ENCODE results near the gene GRM4. TPM values are rescaled to one million over a fixed set of nuclear protein-coding genes. Genes with fewer than 3 reads are reported as not detected.
"Not testable (repeated sequence)": the region's sequence is repeated elsewhere in the genome, so short reads cannot be mapped to it uniquely, and the experiment has no call there.

GRM4 gene
- total RNA-seq, 1 donor from 2014 or later: not detected

DNA sequence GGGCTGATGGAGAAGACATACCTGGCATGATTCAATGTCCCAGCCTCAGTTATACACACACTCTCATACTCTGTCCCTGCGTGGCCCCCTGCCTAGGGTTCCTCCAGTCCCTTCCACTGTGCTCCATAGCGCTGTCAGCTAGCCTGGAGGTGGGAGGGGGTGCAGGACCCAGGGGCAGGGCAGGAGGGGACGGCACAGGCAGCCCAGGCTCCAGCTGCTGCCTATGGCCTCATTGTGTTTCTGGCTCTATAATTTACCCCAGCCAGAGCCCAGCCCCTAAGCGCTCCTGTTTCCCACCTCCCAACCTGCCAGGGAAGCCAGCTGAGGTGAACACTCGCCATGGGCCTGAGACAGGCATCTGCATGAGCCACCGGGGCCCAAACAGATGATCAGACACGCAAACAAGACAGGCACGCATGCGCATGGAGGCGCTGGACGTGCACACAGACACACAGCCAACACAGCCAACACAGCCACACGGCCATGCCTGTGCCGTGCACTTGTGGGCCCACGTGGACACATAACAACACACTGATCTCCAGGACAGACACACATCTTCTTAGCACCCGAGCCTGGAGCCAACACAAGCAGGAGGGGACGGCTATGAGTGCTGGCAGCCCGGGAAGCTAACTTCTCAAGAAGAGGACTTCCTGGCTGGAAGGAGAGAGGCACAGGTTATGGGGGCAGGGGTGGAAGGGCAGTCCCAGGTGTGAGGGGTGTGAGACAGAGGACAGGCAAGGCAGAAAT lies 124.9 kb downstream of the GRM4 start:
- no peak for ATAC-seq
- no peak for DNase-seq (ENCODE audit: low spot score)
- intact Hi-C loops (cut with DNase I): no loop called here

DNA sequence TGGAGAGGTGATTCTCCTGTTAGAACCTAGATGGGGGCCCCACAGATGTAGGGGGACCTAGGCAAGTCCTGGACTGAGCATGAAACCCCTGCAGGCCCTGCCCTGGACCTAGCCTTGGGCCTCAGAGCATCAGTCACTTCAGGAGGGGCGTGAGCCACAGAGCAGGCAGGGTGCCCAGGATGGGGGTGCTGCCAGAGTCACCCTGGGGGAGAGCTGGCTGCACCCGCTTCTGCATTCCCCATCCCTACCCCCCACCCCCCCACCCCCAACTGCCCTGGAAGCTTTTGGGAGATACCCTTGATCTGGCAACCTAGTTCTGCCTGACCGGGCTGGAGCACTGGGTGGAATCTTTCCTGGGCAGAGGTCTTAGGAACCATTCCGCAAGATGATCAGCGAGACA lies 125.6 kb downstream of the GRM4 start:
- ATAC-seq: no peak
- DNase-seq (ENCODE audit: low spot score): no peak
- intact Hi-C loops (cut with DNase I): no loop called here

DNA sequence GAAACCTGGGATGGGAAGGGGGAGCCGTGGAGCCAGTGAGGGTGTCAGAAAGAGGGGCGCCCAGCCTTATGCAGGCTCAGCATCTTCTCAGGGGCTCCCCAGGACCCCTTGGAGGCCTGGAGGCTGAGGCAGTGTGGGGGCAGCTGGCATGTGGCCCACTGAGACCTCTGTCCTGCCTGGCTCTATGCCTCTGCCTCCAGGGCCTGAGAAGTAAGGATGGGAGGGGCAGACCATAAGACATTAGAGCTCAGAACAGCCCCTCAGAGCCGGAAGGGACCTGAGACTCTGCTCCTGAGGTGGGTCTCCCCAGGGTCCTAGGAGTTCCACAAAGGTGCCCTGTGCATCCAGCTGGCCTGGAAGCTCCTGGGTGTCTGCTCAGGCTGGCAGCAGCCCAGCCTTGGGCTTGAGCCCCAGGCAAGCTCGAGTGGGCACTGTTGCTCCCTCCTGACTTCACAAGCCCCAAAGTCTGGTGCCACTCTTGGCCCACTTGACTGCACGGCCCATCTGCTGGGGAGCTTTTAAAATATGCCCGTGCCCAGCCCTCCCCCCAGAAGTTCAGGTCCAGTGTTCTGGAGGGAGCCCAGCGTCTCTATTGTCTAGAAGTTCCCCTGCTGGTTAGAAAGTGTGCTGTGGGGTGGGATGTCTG lies 126.8 kb downstream of the GRM4 start:
- no peak for DNase-seq (ENCODE audit: low spot score)
- intact Hi-C loops (cut with DNase I): no loop called here
- ATAC-seq: no peak

DNA sequence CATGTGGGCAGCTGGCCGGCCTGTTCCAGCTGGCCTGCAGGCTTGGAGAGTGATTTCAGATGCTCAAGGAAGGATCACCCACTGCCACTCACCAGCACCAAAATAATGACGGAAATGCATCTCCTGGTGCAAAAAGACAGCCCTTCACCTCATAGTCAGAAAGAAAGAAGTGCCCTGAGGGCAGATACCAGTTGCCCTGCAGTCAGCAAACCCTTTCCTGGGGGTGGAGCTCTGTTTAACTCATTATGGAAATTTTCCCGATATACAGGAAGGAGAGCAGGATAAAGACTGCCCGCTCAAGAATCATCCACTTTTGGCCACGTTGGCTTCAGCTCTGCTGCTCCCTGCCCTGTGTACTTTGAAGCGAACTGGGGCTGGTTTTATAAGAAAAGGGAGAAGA lies 127.9 kb downstream of the GRM4 start:
- ATAC-seq (no peak), DNase-seq (ENCODE audit: low spot score) (no peak)
- intact Hi-C loops (cut with DNase I): no loop called here

DNA sequence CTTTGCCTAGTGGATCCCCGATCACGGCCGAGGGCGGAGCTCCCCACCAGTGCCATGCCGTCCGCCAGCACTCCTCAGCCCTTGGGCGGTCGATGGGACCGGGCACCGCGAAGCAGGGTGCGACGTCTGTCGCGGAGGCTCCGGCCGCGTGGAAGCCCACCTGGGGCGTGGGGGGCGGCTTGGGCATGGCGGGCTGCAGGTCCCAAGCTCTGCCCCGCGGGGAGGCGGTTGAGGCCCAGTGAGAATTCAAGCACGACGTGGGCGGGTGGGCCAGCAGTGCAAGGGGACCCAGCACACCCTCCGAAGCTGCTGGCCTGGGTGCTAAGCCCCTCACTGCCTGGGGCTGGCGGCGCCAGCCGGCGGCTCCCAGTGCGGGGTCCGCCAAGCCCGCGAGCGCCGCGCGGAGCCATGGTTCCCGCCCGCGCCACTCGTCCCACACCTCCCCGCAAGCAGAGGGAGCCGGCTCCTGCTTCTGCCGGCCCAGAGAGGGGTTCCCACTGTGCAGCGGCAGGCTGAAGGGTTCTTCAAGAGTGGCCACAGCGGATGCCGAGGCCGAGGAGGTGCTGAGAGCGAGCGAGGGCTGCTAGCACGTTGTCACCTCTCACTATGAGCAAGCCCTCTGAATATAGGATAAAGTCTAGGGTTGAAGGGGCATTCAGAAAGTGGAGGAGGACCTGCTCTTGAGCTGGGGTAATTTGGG lies 128.6 kb downstream of the GRM4 start:
- no peak for DNase-seq (ENCODE audit: low spot score)
- ATAC-seq: no peak
- intact Hi-C loops (cut with DNase I): no loop called here

GRCh38 chr6:34016573-34016972 lies 129.3 kb downstream of the GRM4 start:
- ATAC-seq; DNase-seq (ENCODE audit: low spot score); intact Hi-C loops (cut with DNase I): not testable (repeated sequence)

DNA sequence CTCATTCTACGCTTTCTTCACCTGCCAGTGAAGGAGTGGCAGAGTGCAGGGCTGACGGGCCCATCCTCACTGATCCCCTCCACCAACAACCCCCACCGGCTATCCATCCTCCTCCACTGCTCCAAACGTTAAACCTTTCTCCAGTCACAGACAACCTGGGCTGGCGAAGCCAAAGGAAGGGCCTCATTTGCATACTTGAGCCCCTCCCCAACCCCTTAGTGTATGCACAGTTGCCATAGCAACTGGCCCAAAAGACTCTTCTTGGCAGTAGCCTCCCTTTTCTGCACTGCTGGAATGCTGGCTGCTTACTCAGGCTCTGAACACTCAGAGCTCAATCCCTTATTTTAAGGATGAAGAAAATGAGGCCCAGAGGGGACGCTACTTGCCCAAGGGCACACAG lies 130.3 kb downstream of the GRM4 start:
- DNase-seq (ENCODE audit: low spot score) (no peak), ATAC-seq (no peak)
- intact Hi-C loops (cut with DNase I): no loop called here

DNA sequence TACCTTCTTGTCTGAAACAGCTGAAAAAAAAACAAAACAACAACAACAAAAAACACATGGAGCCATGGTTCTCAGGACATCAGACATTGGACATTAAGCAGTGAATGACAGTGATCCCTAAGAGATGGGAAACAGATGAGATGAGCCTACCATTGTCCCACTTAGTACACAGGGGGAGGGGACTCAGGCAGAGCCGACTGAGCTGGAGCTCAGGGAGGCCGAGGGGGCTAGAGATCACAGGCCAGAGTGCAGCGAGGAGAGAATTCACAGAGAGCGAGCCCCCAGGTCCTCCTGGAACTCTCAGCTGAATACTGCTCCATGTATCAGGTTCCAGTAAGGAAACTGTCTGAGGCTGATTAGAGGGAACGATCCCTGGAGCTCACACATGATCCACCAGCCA lies 134.6 kb downstream of the GRM4 start:
- intact Hi-C loops (cut with DNase I): no loop called here
- ATAC-seq: no peak
- no peak for DNase-seq (ENCODE audit: low spot score)

GRCh38 chr6:34005901-34006531 lies 139.9 kb downstream of the GRM4 start:
- no peak for ATAC-seq
- no peak for DNase-seq (ENCODE audit: low spot score)
- intact Hi-C loops (cut with DNase I): no loop called here

DNA sequence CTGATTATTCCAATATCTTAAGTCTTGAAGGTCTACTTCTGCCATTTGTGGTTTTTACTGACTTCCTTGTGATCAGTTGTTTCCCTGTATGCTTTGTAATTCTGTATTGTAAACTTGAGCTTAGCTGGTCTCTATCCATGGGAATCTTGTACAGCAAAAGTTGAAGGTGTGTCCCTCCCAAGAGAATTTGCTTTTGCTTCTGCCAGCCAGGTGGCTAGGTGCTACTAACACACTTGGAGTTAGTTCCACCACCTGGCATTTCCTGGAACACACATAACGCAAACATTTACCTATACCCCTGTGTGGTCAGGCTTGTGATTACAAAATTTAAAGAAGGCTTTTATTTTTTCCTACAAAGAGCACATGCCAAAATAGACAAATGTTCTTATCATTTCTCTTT lies 141.2 kb downstream of the GRM4 start:
- no peak for DNase-seq (ENCODE audit: low spot score)
- intact Hi-C loops (cut with DNase I): no loop called here
- no peak for ATAC-seq

- intact Hi-C loops (cut with DNase I): no loop called here
- DNase-seq (ENCODE audit: low spot score) (no peak), ATAC-seq (no peak)
Measured at GRCh38 chr6:34003962-34004361, 141.9 kb downstream of the GRM4 start.

DNA sequence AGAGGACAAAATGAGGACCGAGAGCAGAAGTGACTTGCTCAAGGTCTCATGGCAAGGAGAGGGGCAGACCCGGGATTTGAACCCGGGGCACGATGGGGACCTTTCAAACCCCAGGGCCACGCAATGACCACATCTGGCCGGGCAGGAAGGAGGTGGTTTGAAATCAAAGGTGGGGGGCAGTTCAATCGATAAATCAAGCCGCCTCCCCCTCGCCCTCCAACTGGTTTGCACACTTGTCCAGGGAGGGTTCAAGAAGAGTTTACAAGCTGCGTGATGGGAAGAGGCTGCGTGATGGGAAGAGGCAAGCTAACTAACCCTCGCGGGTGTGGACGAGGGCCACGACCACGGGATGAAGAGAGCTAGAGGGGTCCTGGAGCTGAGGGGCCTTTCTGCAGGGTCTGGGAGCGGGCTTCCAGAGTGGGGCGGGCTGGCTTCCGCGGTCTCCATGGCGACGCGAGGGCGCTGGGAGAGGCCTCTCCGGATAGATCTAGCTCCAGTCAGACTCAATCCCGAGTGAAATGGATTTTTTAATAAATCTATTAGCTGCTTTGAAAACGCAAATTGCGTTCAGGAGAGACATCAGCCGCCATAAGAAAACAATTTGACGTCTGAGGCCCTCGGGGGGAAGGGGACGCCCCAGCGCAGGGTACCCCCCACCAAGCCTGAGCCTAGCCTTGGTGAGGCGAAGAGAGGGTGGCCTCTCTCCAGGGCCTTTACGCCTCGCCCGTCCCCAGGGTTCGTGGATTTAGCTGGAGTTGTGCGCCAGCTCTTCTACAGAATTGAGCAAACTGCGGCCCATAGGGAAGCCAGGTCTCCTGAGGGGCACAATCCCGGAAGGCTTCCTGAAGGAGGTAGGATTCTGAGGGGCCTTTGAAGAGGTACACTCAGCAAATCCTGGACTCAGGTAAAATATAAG lies 143.9 kb downstream of the GRM4 start:
- intact Hi-C loops (cut with DNase I): no loop called here
- ATAC-seq (no peak), DNase-seq (ENCODE audit: low spot score) (no peak)

DNA sequence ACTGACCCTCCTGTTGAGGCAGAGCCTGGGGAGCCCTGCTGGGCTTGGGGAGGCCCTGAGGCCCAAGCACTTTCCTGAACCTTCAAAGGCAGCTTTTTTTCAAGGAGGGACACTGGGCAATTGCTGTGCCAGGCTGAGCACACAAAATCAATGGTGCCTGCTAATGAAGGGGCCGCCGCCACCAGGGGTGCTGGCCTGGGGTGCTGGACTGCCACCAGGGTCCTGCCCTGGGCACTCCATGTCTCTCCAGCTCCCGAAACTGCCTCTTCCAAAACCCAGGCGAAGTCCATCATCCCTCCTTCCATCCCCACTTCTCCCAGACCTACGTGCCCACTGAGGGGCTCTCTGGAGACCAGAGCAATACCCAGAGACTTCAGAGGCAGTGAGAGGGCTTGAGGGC lies 145.6 kb downstream of the GRM4 start:
- intact Hi-C loops (cut with DNase I): no loop called here
- ATAC-seq (no peak), DNase-seq (ENCODE audit: low spot score) (no peak)

DNA sequence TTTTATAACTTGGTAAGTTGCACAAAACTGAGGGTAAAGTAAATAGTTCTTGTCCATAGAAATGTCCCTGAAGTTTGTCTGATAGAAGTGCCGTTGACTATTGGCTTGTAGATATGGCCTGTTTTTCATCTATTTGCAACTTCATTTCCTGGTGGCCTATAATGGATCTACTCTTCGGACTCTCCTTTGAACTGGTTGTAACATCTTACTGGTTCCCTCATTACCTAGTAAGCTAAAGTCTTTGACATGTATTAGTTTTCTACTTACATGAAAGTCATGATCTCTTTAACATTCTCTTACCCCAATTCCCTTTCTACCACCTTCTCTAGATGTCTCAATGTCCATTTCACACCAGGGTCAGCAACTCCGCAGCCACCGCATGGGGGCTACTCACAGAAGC lies 146.3 kb downstream of the GRM4 start:
- no peak for ATAC-seq
- no peak for DNase-seq (ENCODE audit: low spot score)
- intact Hi-C loops (cut with DNase I): no loop called here

DNA sequence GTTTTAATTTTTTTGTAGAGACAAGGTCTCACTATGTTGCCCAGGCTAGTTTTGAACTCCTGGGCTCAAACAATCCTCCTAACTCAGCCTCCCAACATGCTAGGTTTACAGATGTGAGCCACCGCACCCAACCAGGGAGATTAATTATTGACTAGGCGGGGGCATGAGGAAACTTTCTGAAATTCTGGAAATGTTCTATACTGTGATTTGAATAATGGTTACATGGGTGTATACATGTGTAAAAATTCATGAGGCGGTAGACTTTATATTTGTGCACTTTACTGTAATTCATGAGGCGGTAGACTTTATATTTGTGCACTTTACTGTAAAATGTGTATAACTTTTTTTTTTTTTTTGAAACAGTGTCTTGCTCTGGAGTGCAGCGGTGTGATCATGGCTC lies 147.2 kb downstream of the GRM4 start:
- intact Hi-C loops (cut with DNase I): no loop called here
- ATAC-seq: no peak
- no peak for DNase-seq (ENCODE audit: low spot score)

GRCh38 chr6:33997265-33997664 lies 148.6 kb downstream of the GRM4 start:
- DNase-seq (ENCODE audit: low spot score) (no peak), ATAC-seq (no peak)
- intact Hi-C loops (cut with DNase I): no loop called here

DNA sequence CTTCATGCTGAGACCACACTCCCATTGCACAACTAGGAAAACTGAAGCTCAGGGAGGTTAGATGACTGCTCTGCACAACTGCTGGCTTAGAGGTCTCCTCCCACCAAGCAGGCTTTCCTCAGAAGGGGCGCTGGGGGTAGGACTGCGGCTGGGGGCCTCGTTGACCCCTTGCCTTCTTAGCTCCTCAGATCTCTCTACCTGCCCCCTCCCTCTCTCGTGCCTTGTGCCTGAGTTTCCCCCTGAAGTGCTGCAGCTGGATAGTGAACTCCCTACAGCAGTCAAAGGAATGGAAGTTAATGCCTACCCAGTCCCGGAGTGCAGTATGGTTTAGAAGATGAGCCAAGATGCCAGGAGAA lies 149.8 kb downstream of the GRM4 start:
- ATAC-seq (no peak), DNase-seq (ENCODE audit: low spot score) (no peak)
- intact Hi-C loops (cut with DNase I): no loop called here

DNA sequence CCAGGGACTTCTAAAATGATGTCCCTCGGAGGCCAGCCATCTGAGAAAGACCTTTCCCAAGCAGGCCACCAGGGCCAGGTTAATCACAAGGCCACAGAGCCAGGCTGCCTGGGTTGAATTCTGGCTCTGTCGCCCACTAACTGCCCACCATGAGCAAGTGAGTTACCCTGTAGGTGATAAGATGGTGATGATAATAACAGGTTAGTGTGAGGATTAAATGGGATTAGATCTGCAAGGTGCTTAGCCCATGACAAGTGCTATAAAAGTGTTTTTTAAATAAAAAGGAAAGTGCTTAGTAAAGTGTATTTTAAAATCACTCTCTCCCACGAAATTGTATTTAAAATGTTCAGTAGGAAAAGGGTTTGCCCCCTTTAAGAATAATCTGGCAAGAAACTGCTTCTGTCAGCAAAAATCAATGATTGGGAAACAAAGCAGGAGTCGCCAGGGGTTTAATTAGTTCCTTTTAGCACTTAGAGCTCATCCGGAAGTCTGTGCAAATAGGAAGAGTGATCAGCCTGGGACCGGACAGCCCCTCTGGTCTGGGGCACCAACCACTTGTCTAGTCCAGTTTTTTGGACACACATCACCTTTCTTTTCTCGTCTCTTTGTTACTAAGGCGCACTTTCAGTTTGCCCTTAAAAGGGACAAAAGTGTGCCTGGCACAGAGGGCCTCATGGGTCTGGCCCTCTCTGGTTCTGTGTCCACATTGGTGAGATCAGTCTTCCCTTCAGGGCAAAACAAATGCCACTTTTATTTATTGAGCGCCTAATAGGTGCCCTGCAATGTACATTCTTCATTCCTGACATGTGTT lies 150.4 kb downstream of the GRM4 start:
- no peak for DNase-seq (ENCODE audit: low spot score)
- ATAC-seq: no peak
- intact Hi-C loops (cut with DNase I): no loop called here
